Lower lobe of right lung (tissue), 2 donors: ENCODE measurements around the gene COPB2. TPM values are rescaled to one million over a fixed set of nuclear protein-coding genes. Genes with fewer than 3 reads are reported as not detected.

ENCODE experiments used
- ATAC-seq, 2 donors: fragments of 200-7000 bp; cut with Tn5 transposase; one replicate each; pipeline ENCODE4 v1.9.1; 2020 to 2022; ENCODE audit warnings: mild to moderate bottlenecking in 2 of 2, moderate library complexity in 2 of 2
- DNase-seq: peaks from one replicate; pipeline ENCODE4 v3.0.0-alpha.2; 2020
- H3K27ac ChIP-seq: fragments of 200-600 bp; one replicate; pipeline ENCODE4 v1.8.0; 2022
- H3K27me3 ChIP-seq: fragments of 200-600 bp; one replicate; pipeline ENCODE4 v1.8.0; 2022; ENCODE audit warnings: low read depth
- H3K36me3 ChIP-seq: fragments of 200-600 bp; one replicate; pipeline ENCODE4 v1.8.0; 2022; ENCODE audit warnings: mild to moderate bottlenecking
- H3K4me1 ChIP-seq: fragments of 200-600 bp; one replicate; pipeline ENCODE4 v1.8.0; 2022
- H3K4me3 ChIP-seq: fragments of 200-600 bp; one replicate; pipeline ENCODE4 v1.8.0; 2022; ENCODE audit warnings: mild to moderate bottlenecking
- H3K9me3 ChIP-seq: fragments of 200-600 bp; one replicate; pipeline ENCODE4 v1.8.0; 2022
- CTCF ChIP-seq: fragments of 200-600 bp; IDR thresholded peaks from one replicate; pipeline ENCODE4 v1.8.0; 2022; ENCODE audit warnings: antibody characterized with exemption, mild to moderate bottlenecking
- intact Hi-C: fragments of 100-400 bp; cut with DNase I; formaldehyde crosslinking; loops from one replicate; pipeline ENCODE4 v1.11.0; 2022
- total RNA-seq: library from RNA; stranded (reverse); fragmentation: NEBNext Ultra II Directional; extraction: Animal tissue kit (Norgen Biotek cat#: 25700); gene quantifications from one replicate; pipeline ENCODE4 v1.2.1, GENCODE V29; 2021
- donor health status: DM: no; HTN: yes; CAD: no; lungs with severe emphysema.

COPB2 gene
- total RNA-seq, 1 donor from 2014 or later = 109 TPM

GRCh38 chr3:139309880-139310279 is 79.6 kb downstream of the COPB2 start:
- H3K4me3 ChIP-seq = no peak overlapping the region
- no peaks in the 10 kb centered on the region for H3K36me3 ChIP-seq
- no peaks in the 10 kb centered on the region for H3K27me3 ChIP-seq
- no peak for ATAC-seq
- intact Hi-C loops = no loop called here
- no peak overlapping the region for H3K27ac ChIP-seq
- H3K9me3 ChIP-seq = no peaks in the 10 kb centered on the region
- DNase-seq = no peak
- TF ChIP-seq CTCF = no peak
- H3K4me1 ChIP-seq = no peaks in the 10 kb centered on the region

- intact Hi-C loops = no loop called here
- Histone ChIP-seq H3K36me3 (no peaks in the 10 kb centered on the region), H3K9me3 (no peaks in the 10 kb centered on the region), H3K4me3 (no peak overlapping the region), H3K27me3 (no peaks in the 10 kb centered on the region), H3K4me1 (no peaks in the 10 kb centered on the region), H3K27ac (no peak overlapping the region)
- TF ChIP-seq CTCF = no peak
- DNase-seq (no peak), ATAC-seq (no peak)
These were observed 80.3 kb downstream of the COPB2 start for GRCh38 chr3:139309061-139309591.

GRCh38 chr3:139308560-139308959 is 80.9 kb downstream of the COPB2 start:
- ATAC-seq = no peak
- no peaks in the 10 kb centered on the region for H3K36me3 ChIP-seq
- no peaks in the 10 kb centered on the region for H3K4me1 ChIP-seq
- TF ChIP-seq CTCF = no peak
- H3K27me3 ChIP-seq = no peaks in the 10 kb centered on the region
- H3K9me3 ChIP-seq = no peaks in the 10 kb centered on the region
- DNase-seq = no peak
- intact Hi-C loops = no loop called here
- no peak overlapping the region for H3K27ac ChIP-seq
- H3K4me3 ChIP-seq = no peak overlapping the region

GRCh38 chr3:139307601-139308555 is 81.6 kb downstream of the COPB2 start:
- no peak for TF ChIP-seq CTCF
- intact Hi-C loops = no loop called here
- Histone ChIP-seq H3K4me1 (no peaks in the 10 kb centered on the region), H3K4me3 (no peak overlapping the region), H3K27ac (no peak overlapping the region), H3K36me3 (no peaks in the 10 kb centered on the region), H3K27me3 (no peaks in the 10 kb centered on the region), H3K9me3 (no peaks in the 10 kb centered on the region)
- ATAC-seq (no peak), DNase-seq (no peak)

Other genes with a start within 250 kb of the COPB2 start
- 35.6 TPM for gene MRPS22, start 45.6 kb downstream of the COPB2 start, total RNA-seq
- gene RBP2, start 86.9 kb upstream of the COPB2 start, total RNA-seq = 3.1 TPM
- 15.7 TPM for gene RBP1, start 150.1 kb upstream of the COPB2 start, total RNA-seq